COR-L47 (cell line): Measurements from ENCODE around the gene PGS1.
A peak's percentile ranks its signal among the peaks of the same experiment; 100 is the strongest.

ENCODE experiments used
- DNase-seq: peaks from one replicate; lab custom pipeline; 2025; lab: John Stamatoyannopoulos, UW

PGS1 gene

DNA sequence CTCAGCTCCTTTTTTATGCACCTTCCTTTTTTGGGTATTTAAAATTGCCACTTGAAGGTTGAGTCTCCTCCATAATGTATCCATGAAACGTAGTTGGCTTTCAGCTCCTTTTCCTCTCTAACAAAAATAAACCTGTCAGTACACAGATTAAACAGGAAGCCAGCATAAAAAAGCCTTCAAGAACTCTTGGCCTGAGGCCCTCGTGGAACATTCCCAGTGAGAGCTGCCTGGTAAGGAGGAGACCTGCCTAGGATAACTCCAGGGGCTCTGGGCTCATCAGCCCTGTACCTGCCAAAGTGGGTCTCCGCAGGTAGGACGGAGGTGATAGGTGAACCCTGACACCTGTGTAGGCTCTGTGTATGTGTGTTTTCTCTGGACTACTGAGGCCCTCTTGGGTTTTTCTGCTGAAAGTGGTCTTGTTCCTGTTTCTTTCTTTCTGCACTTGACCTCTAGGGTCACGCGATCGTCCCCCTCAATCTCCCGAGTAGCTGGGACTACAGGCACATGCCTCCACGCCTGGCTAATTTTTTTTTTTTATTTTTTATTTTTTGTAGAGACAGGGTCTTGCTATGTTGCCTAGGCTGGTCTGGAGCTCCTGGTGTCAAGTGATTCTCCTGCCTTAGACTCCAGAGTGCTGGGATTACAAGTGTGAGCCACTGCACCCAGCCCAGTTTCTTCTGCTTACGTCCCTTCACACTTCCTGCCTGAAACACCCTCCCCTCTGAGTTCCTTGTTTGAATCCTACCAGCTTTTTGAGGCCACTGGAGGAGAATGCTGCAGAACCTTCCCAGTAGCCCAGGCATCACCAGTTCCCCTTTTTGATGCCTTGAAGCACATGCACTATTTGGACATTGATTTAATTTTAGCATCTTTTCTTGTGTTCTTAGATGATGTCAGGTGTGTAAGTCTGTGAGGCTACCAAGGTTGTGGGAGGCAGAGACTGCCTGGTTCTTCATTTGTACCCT, 9.8 kb downstream of the PGS1 start:
- no peak for DNase-seq

DNA sequence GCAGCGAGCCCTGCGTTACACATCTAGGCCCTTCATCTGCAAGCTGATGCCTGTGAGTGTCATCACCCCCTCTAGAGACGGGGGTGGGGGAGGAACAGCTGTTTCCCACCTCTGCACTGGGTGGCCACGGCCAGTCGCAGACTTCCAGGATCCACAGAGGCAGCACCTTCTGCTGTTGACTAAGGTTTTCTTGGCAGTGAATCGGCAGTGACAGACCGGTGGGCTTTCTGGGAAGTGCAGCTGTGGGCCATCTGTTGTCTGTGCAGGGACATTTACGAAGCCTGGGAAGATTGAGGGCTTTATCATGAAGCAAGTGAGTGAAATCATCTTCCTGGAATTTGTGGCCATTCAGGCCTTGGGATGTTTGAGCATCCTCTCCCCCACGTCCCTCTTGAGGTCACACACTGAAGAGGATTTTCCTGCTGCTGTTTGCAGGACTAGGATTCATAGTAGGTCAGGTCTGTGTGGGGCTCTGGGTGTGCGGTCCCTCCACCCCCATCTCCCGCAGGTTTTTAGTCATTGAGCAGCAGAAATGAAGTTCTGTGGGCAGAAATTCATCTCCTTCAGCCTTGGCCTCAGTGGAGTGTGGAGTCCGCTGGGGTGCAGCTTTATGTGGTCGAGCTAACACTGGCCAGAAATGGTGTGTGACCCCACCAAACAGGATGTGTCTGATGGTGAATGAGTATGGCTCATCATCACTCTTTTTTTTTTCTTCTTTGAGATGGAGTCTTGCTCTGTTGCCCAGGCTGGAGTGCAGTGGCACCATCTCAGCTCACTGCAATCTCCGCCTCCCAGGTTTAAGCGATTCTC, 12.0 kb downstream of the PGS1 start:
- no peak for DNase-seq

DNA sequence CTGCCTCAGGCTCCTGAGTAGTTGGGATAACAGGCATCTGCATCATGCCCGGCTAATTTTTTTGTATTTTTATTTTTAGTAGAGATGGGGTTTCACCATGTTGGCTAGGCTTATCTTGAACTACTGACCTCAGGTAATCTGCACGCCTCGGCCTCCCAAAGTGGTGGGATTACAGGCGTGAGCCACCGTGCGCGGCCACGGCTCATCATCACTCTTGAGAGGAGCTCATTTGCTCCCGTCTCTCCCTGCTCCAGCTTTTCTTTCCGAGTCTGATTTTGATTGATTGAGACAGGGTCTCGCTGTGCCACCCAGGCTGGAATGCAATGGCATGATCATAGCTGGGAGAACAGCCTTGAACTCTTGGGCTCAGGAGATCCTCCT, 12.6 kb downstream of the PGS1 start:
- no peak for DNase-seq

DNA sequence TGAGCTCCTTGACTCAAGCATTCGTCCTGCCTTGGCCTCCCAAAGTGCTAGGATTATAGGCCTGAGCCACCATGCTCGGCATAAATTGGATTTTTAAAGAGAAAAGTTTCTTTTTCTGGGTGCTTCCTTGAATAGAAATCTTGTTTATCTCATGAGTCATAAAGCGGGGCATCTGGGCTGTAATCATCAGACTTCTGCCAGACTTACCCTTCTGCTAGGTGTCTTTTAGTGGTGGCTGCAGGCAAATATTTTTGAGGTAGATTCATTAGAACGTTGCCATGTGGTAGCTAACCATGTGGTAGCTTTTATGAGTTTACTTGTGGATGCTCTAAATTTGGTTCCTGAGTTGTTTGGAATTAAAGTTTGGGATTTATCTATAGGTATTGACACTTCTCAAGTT, 13.4 kb downstream of the PGS1 start:
- DNase-seq: no peak

GRCh38 chr17:78392295-78392694, 13.8 kb downstream of the PGS1 start:
- DNase-seq: no peak

- no peak for DNase-seq
Measured at GRCh38 chr17:78393575-78393974, 15.1 kb downstream of the PGS1 start.

GRCh38 chr17:78394209-78394608, 15.8 kb downstream of the PGS1 start:
- peak; percentile 96 for DNase-seq

DNA sequence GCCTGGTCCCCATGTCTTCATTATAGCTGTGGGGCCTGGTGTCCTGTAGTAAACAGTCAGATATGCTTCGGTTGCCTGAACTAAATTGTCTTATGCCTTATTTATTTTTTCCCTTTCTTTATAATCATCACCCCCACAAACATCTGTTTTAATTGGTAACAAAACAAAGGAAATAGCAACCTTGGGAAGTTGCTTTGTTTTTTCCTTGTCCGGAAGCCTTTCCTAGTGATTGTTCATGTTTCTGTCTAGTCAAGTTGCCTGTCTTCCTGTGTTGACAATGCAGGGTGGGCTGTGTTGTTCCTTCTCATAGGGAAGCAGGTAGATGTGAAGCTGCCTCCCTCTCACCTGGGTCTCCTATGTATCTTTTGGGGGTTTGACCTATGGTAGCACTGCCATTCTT, 16.7 kb downstream of the PGS1 start:
- no peak for DNase-seq

- no peak for DNase-seq
Measured at GRCh38 chr17:78396441-78397337, 18.2 kb downstream of the PGS1 start.

GRCh38 chr17:78397681-78398101, 19.2 kb downstream of the PGS1 start:
- no peak for DNase-seq

DNA sequence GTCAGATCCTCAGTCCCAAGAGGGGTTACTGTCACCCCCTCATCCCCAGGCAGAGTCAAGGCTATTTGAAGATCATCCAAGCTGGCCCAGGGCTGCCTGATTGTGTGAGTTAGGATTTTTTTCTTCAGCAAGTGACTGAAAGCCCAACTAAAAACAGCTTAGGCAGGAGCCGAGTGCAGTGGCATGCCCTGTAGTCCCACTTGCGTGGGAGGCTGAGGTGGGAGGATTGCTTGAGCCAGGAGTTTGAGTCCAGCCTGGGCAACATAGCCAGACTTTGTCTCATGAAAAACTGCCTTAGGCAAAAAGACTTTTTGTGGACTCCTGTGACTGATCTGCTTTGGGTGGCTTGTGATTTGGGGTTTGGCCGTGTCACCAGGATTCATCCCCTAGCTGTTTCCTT, 19.9 kb downstream of the PGS1 start:
- DNase-seq: no peak

DNA sequence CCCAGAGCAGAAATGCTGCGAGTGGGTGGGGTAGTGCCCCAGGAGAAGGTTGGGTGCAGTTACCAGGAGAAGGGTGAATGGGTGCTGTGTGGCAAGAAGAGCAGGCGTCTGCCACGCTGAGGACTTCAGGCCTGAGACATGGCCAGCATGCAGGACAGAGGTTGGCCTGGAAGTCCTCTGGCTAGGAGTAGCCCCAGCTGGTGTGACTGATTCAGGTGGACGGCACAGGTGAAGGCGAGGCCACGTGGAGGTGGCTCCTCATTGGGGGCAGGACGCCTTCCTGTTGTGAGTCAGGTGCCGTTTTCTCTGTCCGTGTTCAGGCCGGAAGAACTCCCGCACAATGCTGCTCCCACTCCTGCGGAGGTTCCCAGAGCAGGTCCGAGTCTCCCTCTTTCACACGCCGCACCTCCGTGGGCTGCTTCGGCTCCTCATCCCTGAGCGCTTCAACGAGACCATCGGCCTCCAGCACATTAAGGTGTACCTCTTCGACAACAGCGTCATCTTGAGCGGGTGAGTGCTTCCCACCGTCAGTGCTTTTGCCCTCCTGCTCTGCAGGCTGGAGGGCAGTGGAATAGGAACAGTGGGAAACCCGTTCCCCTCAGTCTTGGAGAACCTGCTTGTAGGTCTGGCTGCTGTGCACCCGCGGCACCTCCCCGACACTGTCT, 20.7 kb downstream of the PGS1 start:
- no peak for DNase-seq

DNA sequence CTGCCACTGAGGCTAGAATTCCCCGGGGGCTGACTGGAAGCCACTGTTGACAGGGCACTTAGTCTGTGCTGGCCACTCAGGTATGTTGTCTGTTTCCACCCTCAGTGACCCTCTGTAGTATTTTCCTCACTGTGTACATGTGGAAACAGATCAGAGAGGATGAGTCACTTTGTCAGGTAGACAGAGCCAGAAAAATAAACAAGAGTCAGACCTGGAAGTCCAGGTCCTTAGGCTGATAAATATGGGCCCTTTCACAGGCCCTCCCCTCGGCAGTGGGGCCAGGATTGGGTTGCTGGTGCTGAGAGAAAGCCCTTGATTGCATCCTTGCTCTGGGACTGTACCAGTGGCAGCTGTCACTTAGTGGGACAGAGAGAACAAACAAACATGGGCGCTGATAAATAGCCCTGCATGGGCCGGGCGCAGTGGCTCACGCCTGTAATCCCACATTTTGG, 21.3 kb downstream of the PGS1 start:
- no peak for DNase-seq

DNA sequence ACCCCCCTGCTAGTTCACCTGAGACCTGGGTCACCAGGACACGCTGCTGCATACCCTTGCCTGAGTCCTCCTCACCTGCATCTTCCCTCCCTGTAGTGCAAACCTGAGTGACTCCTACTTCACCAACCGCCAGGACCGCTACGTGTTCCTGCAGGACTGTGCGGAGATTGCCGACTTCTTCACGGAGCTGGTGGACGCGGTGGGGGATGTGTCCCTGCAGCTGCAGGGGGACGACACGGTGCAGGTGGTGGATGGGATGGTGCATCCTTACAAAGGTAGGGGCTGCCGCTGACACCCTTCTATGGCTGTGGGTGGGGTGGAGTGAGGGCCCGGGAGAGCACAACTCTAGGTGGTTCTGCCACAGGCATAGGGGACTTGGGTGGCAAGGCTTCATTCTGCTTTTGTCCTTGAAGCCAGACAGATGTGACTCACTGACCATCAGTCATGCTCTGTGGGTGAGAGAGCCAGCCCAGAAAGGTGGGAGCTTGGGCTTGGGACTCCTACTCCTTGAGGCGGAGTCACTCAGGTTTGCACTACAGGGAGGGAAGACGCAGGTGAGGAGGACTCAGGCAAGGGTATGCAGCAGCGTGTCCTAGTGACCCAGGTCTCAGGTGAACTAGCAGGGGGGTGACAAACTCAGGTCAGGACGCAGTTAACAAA, 22.3 kb downstream of the PGS1 start:
- DNase-seq: no peak

DNA sequence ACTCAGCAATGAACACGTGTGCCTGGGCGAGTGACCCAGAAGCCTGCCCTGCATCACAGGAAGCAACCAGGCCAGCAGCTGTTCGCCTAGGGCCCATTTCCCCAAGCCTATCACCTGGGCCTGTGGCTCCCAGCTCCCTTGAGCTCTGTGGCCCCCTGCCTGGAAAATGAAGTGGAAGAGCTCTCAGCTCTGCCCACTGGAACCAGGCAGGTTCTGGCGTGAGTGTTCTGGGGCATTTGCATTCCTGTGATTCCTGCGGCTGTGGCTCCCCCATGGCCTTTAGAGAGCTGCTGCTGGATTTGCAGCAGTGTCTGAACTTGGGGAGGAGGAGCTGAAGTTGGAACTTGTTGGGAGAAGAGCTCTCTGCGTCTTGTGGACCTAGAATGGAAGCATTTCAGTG, 22.8 kb downstream of the PGS1 start:
- no peak for DNase-seq

GRCh38 chr17:78401891-78402290, 23.4 kb downstream of the PGS1 start:
- no peak for DNase-seq

GRCh38 chr17:78403822-78404221, 25.4 kb downstream of the PGS1 start:
- DNase-seq: no peak

- DNase-seq: no peak
Measured at GRCh38 chr17:78406396-78406795, 27.9 kb downstream of the PGS1 start.

DNA sequence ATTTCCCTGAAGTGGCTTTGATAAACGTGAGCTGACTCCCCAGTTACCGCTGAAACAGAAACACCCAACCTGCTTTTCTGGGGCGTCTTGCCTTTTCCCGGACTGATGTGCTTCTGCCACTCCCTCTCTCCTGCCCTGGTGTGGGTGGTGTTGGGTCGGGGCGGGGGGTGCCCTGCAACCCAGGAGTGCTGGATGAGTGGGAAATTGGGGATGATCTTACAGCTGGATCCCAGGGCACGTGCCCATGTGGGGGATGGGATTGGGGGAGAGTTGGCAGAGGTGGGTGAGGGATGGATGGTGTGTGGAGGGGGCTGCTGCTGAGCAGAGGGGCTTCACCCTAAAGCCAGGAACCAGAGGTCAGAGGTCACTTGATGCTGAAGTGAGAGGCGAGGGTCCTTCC, 28.5 kb downstream of the PGS1 start:
- no peak for DNase-seq

GRCh38 chr17:78407387-78408000, 29.0 kb downstream of the PGS1 start:
- no peak for DNase-seq
